NOMO-1 treated with DMSO at 0.1 percent for 48 hours (cell line): ENCODE measurements around the gene DCAF10.
A peak's percentile ranks its signal among the peaks of the same experiment; 100 is the strongest.
"Not testable (repeated sequence)": the region's sequence is repeated elsewhere in the genome, so short reads cannot be mapped to it uniquely, and the experiment has no call there.

Source experiments
- DNase-seq: peaks from one replicate; lab custom pipeline; 2025; ENCODE audit not compliant: unreplicated experiment; lab: John Stamatoyannopoulos, UW

Gene DCAF10

DNA sequence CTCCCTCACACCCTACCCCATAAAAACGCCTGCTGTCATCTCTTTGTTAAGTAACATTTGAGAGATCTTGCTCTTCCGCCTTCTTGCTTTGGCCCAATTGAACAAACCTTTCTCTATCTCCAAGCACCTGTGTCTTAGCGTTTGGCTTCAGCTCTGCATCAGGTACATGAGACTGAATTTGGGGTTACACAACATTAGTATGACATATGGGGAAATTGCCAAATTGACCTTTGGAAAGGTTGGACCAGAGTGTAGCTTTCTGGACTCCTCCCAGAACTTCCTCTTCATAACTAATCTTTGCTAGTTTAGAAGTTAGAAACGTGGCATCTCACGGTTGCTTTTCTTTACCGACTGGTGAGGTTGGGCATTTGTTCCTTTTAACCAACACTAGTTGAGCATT is 12.3 kb upstream of the DCAF10 start:
- peak; percentile 50 for DNase-seq

- DNase-seq = no peak
Observed at GRCh38 chr9:37790096-37790495, 10.5 kb upstream of the DCAF10 start.

DNA sequence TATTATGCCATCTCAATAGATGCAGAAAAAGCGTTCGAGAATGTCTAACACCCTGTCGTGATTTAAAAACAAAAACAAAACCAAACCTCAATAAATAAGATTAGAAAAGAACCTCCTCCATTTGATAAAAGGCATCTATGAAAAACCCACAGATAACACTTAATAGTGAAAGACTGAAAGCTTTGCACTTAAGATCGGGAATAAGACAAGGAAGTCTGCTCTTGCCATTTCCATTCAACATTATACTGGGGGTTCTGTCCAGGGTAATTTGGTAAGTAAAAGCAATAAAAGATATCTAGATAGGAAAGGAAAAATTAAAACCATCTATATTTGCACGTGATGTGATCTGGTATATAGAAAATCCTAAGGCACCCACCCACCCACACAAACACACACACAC is 8.5 kb upstream of the DCAF10 start:
- no peak for DNase-seq

DNA sequence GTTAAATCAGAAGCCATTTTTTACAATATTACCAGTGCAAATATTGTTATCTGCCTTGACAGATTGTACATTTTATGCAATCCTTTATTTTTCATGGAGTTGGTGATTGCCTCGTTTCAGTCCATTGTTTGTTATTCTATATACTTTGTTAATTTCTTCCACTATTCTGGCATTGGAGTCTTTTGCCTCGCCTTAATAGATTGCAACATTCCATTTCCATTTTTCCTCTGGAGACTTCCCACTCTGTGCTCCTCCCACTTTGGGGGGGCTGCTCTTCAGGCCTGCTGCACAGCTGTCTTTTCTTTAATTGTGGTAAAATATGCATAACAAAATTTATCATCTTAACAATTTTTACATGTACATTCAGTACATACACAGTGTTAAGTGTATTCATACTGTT is 4.4 kb upstream of the DCAF10 start:
- no peak for DNase-seq

GRCh38 chr9:37798677-37799076 is 1.9 kb upstream of the DCAF10 start:
- no peak for DNase-seq

DNA sequence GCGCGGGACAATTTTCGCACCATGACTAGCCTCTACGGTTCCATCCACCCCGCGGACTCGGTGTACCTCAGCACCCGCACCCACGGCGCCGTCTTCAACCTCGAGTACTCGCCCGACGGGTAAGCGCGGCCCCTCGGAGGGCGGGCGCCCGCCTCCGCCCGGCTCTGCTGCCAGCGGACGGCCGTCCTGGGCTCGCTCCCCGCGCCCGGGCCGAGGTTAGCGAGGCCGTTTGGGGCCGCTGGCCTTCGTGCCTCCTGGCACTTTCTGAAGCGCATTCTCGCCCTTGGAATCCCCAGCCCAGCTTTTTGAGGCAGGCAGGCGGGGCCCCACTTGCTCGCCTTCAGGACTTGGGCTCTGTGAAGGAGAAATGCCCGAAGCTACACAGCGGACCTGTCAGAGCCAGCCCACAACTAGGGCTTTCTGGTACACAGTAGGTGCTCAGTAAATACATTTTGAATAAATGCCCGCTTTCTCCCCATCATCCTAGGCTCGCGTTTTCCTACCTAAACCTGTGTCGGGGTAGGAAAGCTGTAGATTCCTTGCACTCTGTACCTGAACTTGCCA is 772 bp downstream of the DCAF10 start:
- no peak for DNase-seq

GRCh38 chr9:37801959-37802711 is 1.5 kb downstream of the DCAF10 start:
- DNase-seq = no peak

- no peak for DNase-seq
Observed at GRCh38 chr9:37806271-37806670, 5.7 kb downstream of the DCAF10 start.

GRCh38 chr9:37809676-37810075 is 9.1 kb downstream of the DCAF10 start:
- DNase-seq = not testable (repeated sequence)

DNA sequence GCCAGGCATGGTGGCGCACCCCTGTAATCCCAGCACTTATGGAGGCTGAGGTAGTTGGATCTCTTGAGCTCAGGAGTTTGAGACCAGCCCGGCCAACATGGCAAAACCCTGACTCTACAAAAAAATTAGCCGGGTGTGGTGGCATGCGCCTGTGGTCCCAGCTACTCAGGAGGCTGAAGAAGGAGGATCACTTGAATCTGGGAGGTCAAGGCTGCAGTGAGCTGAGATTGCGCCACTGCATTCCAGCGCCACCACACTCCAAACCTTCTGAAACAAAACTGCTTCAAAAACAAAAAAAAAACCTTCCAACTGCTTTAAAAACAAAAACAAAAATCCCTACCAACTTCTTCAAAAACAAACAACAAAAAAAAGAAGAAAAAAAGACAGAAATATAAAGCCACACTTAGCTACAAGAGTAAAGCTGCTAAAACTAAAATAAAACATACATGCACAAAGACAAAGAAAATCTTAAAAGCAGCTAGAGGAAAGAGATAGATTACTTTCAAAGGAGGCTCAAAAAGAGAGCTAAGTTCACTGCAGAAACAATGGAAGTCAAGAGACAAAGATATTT is 11.4 kb downstream of the DCAF10 start:
- DNase-seq = no peak

DNA sequence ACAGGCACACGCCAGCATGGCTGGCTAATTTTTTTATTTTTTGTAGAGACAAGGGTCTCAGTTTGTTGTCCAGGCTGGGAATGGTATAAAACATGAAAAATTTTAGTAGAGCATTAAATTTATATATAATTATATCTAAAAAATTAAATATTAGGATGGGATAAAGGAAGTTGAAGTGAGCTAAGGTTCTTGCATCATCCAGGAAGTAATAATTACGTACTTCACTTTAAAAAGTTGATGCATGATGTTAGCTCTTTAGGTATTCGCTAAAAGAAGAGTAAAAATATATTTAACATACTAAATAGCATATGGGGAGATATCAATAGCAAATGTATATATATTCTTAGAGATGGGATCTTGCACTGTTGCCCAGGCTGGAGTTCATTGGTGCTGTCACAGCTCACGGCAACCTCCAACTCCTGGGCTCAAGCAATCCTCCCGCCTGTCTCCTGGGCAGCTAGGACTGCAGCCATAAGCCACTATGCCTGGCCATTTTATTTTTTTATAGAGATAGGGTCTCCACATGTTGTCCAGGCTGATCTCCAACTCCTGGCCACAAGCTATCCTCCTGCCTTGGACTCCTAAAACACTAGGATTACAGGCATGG is 12.3 kb downstream of the DCAF10 start:
- DNase-seq = no peak

DNA sequence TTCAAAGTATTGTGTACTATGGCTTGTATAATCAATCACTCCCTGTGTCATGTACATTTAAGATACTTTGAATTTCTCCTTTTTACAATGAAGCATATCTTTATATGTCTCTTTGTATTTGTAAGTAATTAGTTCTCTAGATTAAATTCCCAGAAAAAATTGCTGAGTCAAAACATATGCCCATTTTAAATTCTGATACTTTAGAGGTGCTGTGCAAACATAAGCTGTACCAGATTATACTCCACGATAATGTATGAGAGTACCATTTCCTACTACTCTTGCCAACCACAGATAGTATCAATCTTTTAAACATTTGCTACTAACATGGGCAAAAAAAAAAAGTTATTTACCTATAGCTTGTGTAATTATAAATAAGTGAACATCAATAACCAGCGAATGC is 18.3 kb downstream of the DCAF10 start:
- DNase-seq = no peak

- DNase-seq = no peak
Observed at GRCh38 chr9:37820142-37820541, 19.5 kb downstream of the DCAF10 start.

- not testable (repeated sequence) for DNase-seq
Observed at GRCh38 chr9:37825174-37825573, 24.6 kb downstream of the DCAF10 start.

GRCh38 chr9:37827483-37828165 is 27.0 kb downstream of the DCAF10 start:
- DNase-seq = no peak

DNA sequence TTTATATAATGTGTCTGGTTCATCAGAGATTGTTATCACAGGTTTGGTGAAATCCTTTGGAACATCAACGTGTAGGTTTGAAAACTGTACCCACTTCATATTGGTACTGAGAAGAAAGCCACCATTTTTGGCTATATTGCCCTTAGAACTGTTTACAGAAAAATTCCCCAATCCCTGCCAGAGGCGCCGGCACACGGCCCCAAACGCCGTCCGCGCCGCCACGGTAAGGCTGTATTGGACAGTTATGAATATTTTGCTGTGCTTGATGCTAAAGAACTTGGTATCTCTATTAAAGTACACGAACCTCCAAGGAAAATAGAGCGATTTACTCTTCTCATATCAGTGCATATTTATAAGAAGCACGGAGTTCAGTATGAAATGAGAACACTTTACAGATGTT is 35.2 kb downstream of the DCAF10 start:
- DNase-seq = no peak

- DNase-seq = no peak
Observed at GRCh38 chr9:37836386-37836785, 35.8 kb downstream of the DCAF10 start.

DNA sequence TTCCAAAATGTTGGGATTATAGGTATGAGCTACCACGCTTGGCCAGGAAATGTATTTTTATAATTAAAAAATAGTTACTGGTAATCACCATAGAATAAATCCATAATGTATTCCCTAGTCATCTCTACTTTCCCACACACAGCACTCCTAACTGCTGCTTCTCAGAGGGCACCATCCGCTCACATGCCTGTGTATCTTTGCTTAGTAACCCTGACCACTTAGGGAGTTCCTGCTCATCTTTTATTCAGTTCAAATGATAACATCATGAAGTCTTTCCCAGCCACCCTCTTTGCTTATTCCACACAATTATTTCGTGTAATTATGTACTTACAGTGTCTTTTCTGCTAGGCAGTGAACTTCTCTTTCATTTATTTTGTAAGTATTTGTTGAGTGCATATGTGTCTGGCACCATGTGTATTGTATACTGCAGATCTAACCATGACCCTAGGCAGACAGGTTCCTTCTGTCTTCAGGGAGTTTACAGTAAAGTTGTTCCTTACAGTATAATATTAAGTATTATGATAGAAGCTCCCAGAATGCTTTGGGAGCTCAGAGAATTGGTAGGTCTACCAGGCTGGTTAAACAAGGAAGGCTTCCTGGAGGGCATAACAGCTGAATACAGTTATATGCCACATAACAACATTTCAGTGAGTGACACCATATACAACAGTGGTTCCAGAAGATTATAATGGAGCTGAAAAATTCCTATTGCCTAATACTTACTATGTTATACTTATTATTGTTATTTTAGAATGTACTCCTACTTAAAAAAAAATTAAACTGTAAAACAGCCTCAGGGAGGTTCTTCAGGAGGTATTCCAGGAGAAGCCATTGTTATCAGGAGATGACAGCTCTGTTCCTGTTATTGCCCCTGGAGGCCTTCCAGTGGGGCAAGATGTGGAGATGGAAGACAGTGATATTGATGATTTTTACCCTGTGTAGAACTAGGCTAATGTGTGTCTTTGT is 39.2 kb downstream of the DCAF10 start:
- DNase-seq = no peak

DNA sequence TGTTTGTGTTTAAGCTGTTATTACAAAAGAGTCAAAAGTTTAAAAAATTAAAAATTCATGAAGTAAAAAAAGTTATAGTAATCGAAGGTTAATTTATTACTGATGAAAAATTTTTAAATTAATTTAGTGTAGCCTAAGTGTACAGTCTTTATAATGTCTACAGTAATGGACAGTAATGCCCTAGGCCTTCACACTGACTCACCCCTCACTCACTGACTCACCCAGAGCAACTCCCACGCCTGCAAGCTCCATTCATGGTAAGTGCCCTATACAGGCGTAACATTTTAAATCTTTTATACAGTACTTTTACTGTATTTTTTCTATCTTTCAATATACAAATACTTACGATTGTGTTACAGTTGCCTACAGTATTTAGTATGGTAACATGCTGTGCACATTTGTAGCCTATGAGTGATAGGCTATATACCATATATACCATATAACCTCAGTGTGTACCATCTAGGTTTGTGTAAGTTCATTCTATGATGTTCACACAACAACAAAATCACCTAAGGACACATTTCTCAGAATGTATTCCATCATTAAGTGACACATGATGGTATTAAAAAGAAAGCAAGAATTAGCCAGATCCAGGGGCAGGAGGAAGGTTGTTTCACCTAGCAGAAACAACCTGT is 40.1 kb downstream of the DCAF10 start:
- DNase-seq = no peak

GRCh38 chr9:37852222-37852621 is 51.6 kb downstream of the DCAF10 start:
- DNase-seq = no peak
